Type B pancreatic cell (in vitro differentiated cells): ENCODE data around the gene NXN. TPM values are rescaled to one million over a fixed set of nuclear protein-coding genes. Genes with fewer than 3 reads are reported as not detected.
"Not testable (repeated sequence)": the region's sequence is repeated elsewhere in the genome, so short reads cannot be mapped to it uniquely, and the experiment has no call there.

ENCODE experiments used
- DNase-seq: peaks from one replicate; pipeline ENCODE4 v3.0.0; 2021; ENCODE audit warnings: mixed read lengths; ENCODE audit not compliant: unreplicated experiment; ENCODE audit errors: extremely low spot score
- H3K27ac Mint-ChIP-seq: 2 replicates; pipeline ENCODE4 v1.8.0; 2021; ENCODE audit warnings: mild to moderate bottlenecking, mixed read lengths
- H3K27me3 Mint-ChIP-seq: 2 replicates; pipeline ENCODE4 v1.8.0; 2021; ENCODE audit warnings: mixed read lengths
- H3K36me3 Mint-ChIP-seq: 2 replicates; pipeline ENCODE4 v1.8.0; 2021; ENCODE audit warnings: mixed read lengths
- H3K4me1 Mint-ChIP-seq: one replicate; pipeline ENCODE4 v1.8.0; 2021; ENCODE audit warnings: mixed read lengths; ENCODE audit not compliant: unreplicated experiment
- H3K4me3 Mint-ChIP-seq: 2 replicates; pipeline ENCODE4 v1.8.0; 2021; ENCODE audit warnings: mild to moderate bottlenecking, mixed read lengths
- H3K9me3 Mint-ChIP-seq: 2 replicates; pipeline ENCODE4 v1.8.0; 2021; ENCODE audit warnings: mixed read lengths
- CTCF ChIP-seq: fragments of 200-600 bp; sonication (generic); conservative IDR thresholded peaks from 2 replicates; pipeline ENCODE4 v1.5.0; 2021; ENCODE audit warnings: antibody characterized with exemption, mild to moderate bottlenecking
- total RNA-seq: library from RNA; stranded (reverse); gene quantifications from 2 replicates; pipeline ENCODE4 v1.2.1, GENCODE V29; 2021; ENCODE audit warnings: low replicate concordance

NXN gene
- total RNA-seq, 1 donor from 2014 or later: 68.0 TPM

- DNase-seq: no peak
- Mint-ChIP-seq H3K27ac (no peak overlapping the region), H3K36me3 (peaks cover 8% of the 10 kb centered on the region), H3K9me3 (peaks cover 5% of the 10 kb centered on the region), H3K27me3 (no peaks in the 10 kb centered on the region), H3K4me3 (no peak overlapping the region), H3K4me1 (no peaks in the 10 kb centered on the region)
- no peak for TF ChIP-seq CTCF
Observed at GRCh38 chr17:830950-831349, 148.6 kb downstream of the NXN start.

DNA sequence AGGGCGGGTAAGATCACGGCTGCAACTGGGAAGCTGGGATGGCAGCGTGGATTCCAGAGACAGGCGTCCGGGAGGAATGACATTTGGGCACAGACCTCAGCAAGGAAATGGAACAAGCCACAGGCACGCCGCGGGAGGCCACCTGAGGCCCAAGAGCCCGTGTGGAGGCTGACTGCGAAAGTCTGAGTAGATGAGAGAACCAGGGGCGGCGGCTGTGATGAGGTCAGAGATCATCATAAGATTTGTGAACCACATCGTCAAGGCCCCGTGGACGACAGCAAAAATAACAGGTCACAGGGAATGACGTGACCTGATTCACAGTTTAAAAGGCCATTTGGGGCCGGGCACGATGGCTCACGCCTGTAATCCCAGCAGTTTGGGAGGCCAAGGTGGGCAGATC, 149.2 kb downstream of the NXN start:
- TF ChIP-seq CTCF: no peak
- no peak overlapping the region for H3K4me3 Mint-ChIP-seq
- peaks cover 5% of the 10 kb centered on the region for H3K9me3 Mint-ChIP-seq
- H3K36me3 Mint-ChIP-seq: peaks cover 12% of the 10 kb centered on the region
- H3K4me1 Mint-ChIP-seq: no peaks in the 10 kb centered on the region
- no peak overlapping the region for H3K27ac Mint-ChIP-seq
- DNase-seq: no peak
- no peaks in the 10 kb centered on the region for H3K27me3 Mint-ChIP-seq

GRCh38 chr17:829614-830013, 150.0 kb downstream of the NXN start:
- H3K4me1 Mint-ChIP-seq, H3K27ac Mint-ChIP-seq, H3K27me3 Mint-ChIP-seq, H3K36me3 Mint-ChIP-seq, DNase-seq, H3K9me3 Mint-ChIP-seq, H3K4me3 Mint-ChIP-seq: not testable (repeated sequence)

DNA sequence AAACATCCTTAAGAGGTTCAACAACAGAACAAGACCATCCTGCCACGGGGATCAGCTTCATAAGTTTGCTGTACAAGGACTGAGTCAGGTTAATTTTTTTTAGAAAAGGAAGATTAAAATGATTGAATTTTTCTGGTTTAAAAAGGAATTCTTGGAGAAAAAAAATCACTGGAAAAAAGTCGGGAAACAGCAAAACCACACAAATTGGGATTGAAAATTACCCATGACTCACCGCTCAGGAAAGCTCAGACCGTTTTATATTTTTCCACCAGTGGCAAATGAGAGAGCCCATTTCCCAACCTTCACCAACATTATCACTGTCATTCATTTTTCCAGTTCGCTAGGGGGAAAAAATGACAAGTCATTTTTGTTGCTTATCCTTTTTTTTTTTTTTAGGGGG, 150.8 kb downstream of the NXN start:
- H3K27me3 Mint-ChIP-seq: no peaks in the 10 kb centered on the region
- no peak overlapping the region for H3K4me3 Mint-ChIP-seq
- no peaks in the 10 kb centered on the region for H3K4me1 Mint-ChIP-seq
- DNase-seq: no peak
- H3K27ac Mint-ChIP-seq: no peak overlapping the region
- H3K36me3 Mint-ChIP-seq: peaks cover 9% of the 10 kb centered on the region
- peaks cover 5% of the 10 kb centered on the region for H3K9me3 Mint-ChIP-seq
- TF ChIP-seq CTCF: no peak

GRCh38 chr17:826778-827177, 152.8 kb downstream of the NXN start:
- no peak for DNase-seq
- H3K9me3 Mint-ChIP-seq: peaks cover 5% of the 10 kb centered on the region
- no peak for TF ChIP-seq CTCF
- no peak overlapping the region for H3K4me3 Mint-ChIP-seq
- H3K4me1 Mint-ChIP-seq: no peaks in the 10 kb centered on the region
- H3K36me3 Mint-ChIP-seq: peaks cover 5% of the 10 kb centered on the region
- H3K27me3 Mint-ChIP-seq: no peaks in the 10 kb centered on the region
- no peak overlapping the region for H3K27ac Mint-ChIP-seq

GRCh38 chr17:825216-825615, 154.4 kb downstream of the NXN start:
- no peak for TF ChIP-seq CTCF
- no peak for DNase-seq
- H3K27ac Mint-ChIP-seq: no peak overlapping the region
- H3K36me3 Mint-ChIP-seq: peaks cover 5% of the 10 kb centered on the region
- H3K9me3 Mint-ChIP-seq: peaks cover 3% of the 10 kb centered on the region
- no peaks in the 10 kb centered on the region for H3K4me1 Mint-ChIP-seq
- no peak overlapping the region for H3K4me3 Mint-ChIP-seq
- H3K27me3 Mint-ChIP-seq: no peaks in the 10 kb centered on the region
